HG02870 (cell line): ENCODE measurements around the gene NDUFA7.
"Not testable (repeated sequence)": the region's sequence is repeated elsewhere in the genome, so short reads cannot be mapped to it uniquely, and the experiment has no call there.

Experiments
- ATAC-seq: cut with Tn5 transposase; IDR thresholded peaks from one replicate; pipeline ENCODE4 v1.9.1; 2021; ENCODE audit warnings: mild to moderate bottlenecking, moderate library complexity; ENCODE audit not compliant: unreplicated experiment

Gene NDUFA7

GRCh38 chr19:8269724-8270123 lies 51.5 kb downstream of the NDUFA7 start:
- ATAC-seq, result no peak

- no peak for ATAC-seq
Measured at GRCh38 chr19:8265872-8266271, 55.3 kb downstream of the NDUFA7 start.

- ATAC-seq, result not testable (repeated sequence)
Measured at GRCh38 chr19:8264248-8264647, 56.9 kb downstream of the NDUFA7 start.

- ATAC-seq, result no peak
Measured at GRCh38 chr19:8262431-8262830, 58.7 kb downstream of the NDUFA7 start.

- no peak for ATAC-seq
Measured at GRCh38 chr19:8261881-8262280, 59.3 kb downstream of the NDUFA7 start.

- ATAC-seq, result no peak
Measured at GRCh38 chr19:8261347-8261746, 59.8 kb downstream of the NDUFA7 start.
